Progenitor cell of endocrine pancreas (in vitro differentiated cells): Measurements from ENCODE around the gene PRRG4. TPM values are rescaled to one million over a fixed set of nuclear protein-coding genes. Genes with fewer than 3 reads are reported as not detected.

ENCODE experiments used
- DNase-seq: peaks from one replicate; pipeline ENCODE4 v3.0.0; 2021; ENCODE audit warnings: low spot score; ENCODE audit not compliant: unreplicated experiment
- H3K27ac Mint-ChIP-seq: 2 replicates; pipeline ENCODE4 v1.8.0; 2021; ENCODE audit warnings: mild to moderate bottlenecking, moderate library complexity, mixed read lengths
- H3K27me3 Mint-ChIP-seq: 2 replicates; pipeline ENCODE4 v1.8.0; 2021; ENCODE audit warnings: mixed read lengths
- H3K36me3 Mint-ChIP-seq: 2 replicates; pipeline ENCODE4 v1.8.0; 2022; ENCODE audit warnings: mixed read lengths; ENCODE audit not compliant: insufficient read depth
- H3K4me1 Mint-ChIP-seq: 2 replicates; pipeline ENCODE4 v1.8.0; 2021; ENCODE audit warnings: low read depth, mixed read lengths
- H3K4me3 Mint-ChIP-seq: 2 replicates; pipeline ENCODE4 v1.8.0; 2021; ENCODE audit warnings: low read depth, mild to moderate bottlenecking, moderate library complexity, mixed read lengths
- H3K9me3 Mint-ChIP-seq: 2 replicates; pipeline ENCODE4 v1.8.0; 2021; ENCODE audit warnings: low read depth, mixed read lengths
- CTCF ChIP-seq: fragments of 200-600 bp; sonication (generic); IDR thresholded peaks from one replicate; pipeline ENCODE4 v1.5.0; 2021; ENCODE audit warnings: antibody characterized with exemption, mild to moderate bottlenecking; ENCODE audit not compliant: unreplicated experiment
- total RNA-seq: library from RNA; stranded (reverse); gene quantifications from 2 replicates; pipeline ENCODE4 v1.2.1, GENCODE V29; 2021

The PRRG4 gene
- total RNA-seq, 1 donor from 2014 or later = 0.67 TPM

- DNase-seq = no peak
- Mint-ChIP-seq H3K4me1 (no peaks in the 10 kb centered on the region), H3K4me3 (no peak overlapping the region), H3K27ac (no peak overlapping the region), H3K36me3 (no peaks in the 10 kb centered on the region), H3K27me3 (peaks cover 17% of the 10 kb centered on the region), H3K9me3 (no peaks in the 10 kb centered on the region)
- TF ChIP-seq CTCF = no peak
Measured at GRCh38 chr11:32817181-32817851, 12.4 kb upstream of the PRRG4 start.

GRCh38 chr11:32817852-32818183, 11.9 kb upstream of the PRRG4 start:
- H3K36me3 Mint-ChIP-seq = no peaks in the 10 kb centered on the region
- no peak for TF ChIP-seq CTCF
- H3K4me3 Mint-ChIP-seq = no peak overlapping the region
- H3K27ac Mint-ChIP-seq = no peak overlapping the region
- no peaks in the 10 kb centered on the region for H3K4me1 Mint-ChIP-seq
- H3K9me3 Mint-ChIP-seq = no peaks in the 10 kb centered on the region
- peaks cover 17% of the 10 kb centered on the region for H3K27me3 Mint-ChIP-seq
- DNase-seq = no peak

GRCh38 chr11:32819187-32819586, 10.5 kb upstream of the PRRG4 start:
- no peaks in the 10 kb centered on the region for H3K36me3 Mint-ChIP-seq
- H3K27ac Mint-ChIP-seq = no peak overlapping the region
- no peak for TF ChIP-seq CTCF
- H3K4me1 Mint-ChIP-seq = no peaks in the 10 kb centered on the region
- H3K27me3 Mint-ChIP-seq = peaks cover 14% of the 10 kb centered on the region
- no peaks in the 10 kb centered on the region for H3K9me3 Mint-ChIP-seq
- no peak overlapping the region for H3K4me3 Mint-ChIP-seq
- no peak for DNase-seq

- H3K36me3 Mint-ChIP-seq = no peaks in the 10 kb centered on the region
Measured at GRCh38 chr11:32820497-32820896, 9.2 kb upstream of the PRRG4 start.

GRCh38 chr11:32821517-32821916, 8.2 kb upstream of the PRRG4 start:
- TF ChIP-seq CTCF = no peak
- Mint-ChIP-seq H3K4me1 (no peaks in the 10 kb centered on the region), H3K27ac (no peak overlapping the region), H3K9me3 (no peaks in the 10 kb centered on the region), H3K27me3 (peaks cover 6% of the 10 kb centered on the region), H3K4me3 (no peak overlapping the region), H3K36me3 (no peaks in the 10 kb centered on the region)
- no peak for DNase-seq

More at GRCh38 chr11:32820497-32820896, 9.2 kb upstream of the PRRG4 start:
- peaks cover 11% of the 10 kb centered on the region for H3K27me3 Mint-ChIP-seq
- TF ChIP-seq CTCF = no peak
- DNase-seq = no peak
- no peaks in the 10 kb centered on the region for H3K9me3 Mint-ChIP-seq
- no peak overlapping the region for H3K4me3 Mint-ChIP-seq
- no peaks in the 10 kb centered on the region for H3K4me1 Mint-ChIP-seq
- H3K27ac Mint-ChIP-seq = no peak overlapping the region
